ENCODE results near the gene NRP2.

NRP2 gene

DNA sequence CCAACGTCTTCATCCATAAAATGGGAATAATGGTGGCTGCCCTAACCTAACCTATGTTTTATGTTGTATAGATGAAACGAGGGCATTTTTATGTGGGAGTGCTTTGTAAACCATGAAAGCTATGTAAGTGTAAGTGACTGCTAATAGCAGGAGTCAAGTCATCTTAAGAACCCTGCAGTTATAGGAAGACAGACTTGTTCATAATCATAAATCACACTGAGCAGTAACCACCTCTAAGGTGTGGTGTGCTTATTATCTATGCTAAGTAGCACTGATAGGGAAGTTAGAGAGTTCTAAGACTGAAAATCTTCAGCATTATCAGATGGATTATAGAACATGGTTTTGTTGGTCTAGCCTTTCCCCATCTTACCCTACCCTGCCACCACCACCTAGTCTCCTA is 24.2 kb upstream of the NRP2 start:
- no peak for DNase-seq (ENCODE audit: low read depth in 1 of 2, low spot score in 1 of 2)

DNA sequence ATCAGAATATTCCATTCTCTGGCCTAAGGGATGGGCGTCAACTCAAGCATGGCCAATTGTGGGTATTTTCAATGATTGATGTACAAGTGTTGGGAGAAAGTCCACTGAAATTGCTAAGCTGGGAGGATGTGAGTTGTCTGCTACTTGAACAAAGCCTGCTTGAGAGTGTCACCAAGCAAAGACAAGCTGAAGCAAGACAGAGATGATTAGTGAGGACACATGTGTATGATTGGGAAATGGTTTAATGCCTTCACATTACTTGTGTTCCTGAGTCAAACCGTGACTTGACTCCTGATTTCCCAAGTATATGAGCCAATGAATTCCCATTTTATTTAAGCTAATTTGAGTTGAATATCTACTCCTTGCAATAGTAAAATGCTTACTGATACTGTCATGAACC is 23.7 kb upstream of the NRP2 start:
- no peak for DNase-seq (ENCODE audit: low read depth in 1 of 2, low spot score in 1 of 2)

DNA sequence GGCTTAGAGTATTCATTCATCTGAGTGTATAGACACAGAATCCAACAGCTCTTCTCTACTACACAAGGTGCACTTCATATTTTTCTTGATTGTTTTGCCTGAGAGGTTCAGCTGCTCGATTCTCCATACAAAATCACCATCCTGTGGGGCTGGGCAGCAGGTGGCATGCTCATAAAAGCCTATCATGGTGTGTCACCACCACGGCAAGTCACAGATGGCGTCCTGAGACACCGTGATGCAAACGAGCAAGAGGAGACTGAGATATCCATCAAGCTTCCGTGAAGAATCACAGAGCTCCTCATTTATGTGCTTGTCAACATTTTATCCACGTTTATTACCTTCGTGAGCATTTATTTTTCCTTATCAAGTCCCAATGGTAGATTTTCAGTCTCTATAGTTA is 22.4 kb upstream of the NRP2 start:
- no peak for DNase-seq (ENCODE audit: low read depth in 1 of 2, low spot score in 1 of 2)

GRCh38 chr2:205660521-205661124 is 21.7 kb upstream of the NRP2 start:
- DNase-seq (ENCODE audit: low read depth in 1 of 2, low spot score in 1 of 2) = no peak

DNA sequence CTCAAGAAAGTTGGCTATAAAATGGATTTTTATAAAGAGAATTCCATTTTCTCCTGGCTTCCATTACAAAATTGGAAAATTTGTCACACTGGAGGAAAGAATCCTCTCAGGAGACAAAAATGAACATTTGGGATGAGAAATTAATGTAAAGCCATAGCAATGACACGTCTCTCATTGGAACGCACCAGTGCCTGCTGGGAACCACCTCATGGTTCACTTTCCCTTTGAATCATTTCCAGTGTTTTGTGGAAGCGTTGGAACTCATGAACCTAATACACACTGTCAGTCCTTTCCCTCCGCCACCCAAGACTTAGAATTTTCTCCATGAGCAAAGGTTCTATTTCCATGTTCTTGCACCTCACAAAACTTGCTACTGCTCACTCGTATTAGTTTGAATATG is 21.0 kb upstream of the NRP2 start:
- DNase-seq (ENCODE audit: low read depth in 1 of 2, low spot score in 1 of 2) = no peak

- DNase-seq (ENCODE audit: low read depth in 1 of 2, low spot score in 1 of 2) = no peak
These were observed 19.9 kb upstream of the NRP2 start for GRCh38 chr2:205662206-205662965.

- no peak for DNase-seq (ENCODE audit: low read depth in 1 of 2, low spot score in 1 of 2)
These were observed 16.5 kb upstream of the NRP2 start for GRCh38 chr2:205665791-205666190.

GRCh38 chr2:205670292-205670691 is 12.0 kb upstream of the NRP2 start:
- DNase-seq (ENCODE audit: low read depth in 1 of 2, low spot score in 1 of 2) = no peak

DNA sequence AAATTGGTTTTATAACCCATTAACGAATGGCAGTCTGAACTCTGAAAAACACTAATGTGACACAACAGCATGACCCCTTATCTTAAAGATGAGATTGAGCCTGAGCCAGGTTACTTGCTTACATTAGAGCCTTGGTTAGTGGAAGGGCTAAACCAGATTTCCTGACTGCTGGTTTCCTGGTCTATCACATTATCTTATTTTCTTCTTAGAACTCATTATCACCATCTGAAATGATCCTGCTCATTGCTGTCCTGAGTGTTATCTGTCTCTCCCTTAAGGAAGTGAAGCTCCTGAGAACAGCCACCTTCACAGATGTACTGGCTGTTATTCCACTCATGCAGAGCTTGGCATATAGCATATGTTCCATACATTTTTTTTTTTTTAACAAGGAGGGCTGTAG is 9.0 kb upstream of the NRP2 start:
- DNase-seq (ENCODE audit: low read depth in 1 of 2, low spot score in 1 of 2) = no peak

DNA sequence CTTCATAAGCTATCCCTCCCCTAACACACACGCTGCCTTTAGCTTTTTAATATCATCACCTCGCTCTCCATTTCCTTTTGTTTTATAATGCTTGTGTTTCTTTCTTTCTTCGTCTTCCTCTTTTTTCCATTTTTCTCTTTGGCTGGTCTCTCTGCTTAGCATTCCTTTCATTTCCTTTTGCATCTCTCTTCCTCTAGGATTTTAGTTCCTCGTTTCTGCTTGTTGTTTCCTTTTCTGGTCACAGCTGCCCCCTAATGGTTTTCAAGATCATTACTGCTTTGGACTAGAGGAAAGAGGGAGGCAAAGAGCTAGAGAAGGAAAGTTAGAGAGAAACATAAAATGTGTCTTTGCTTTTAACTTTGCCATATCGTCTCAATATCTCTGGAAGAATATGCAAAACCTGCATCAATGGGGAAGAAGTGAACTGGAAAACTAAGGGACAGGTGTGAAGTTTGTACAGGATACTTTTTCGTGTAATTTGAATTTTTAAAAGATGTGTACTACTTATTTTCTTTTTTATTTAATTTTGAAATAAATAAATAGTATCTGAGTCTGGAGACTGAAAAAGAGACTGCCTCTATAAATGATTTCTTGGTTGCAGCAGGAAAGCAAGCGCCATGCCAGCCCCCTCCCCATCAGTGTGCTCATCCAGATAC is 6.3 kb upstream of the NRP2 start:
- DNase-seq (ENCODE audit: low read depth in 1 of 2, low spot score in 1 of 2) = no peak

DNA sequence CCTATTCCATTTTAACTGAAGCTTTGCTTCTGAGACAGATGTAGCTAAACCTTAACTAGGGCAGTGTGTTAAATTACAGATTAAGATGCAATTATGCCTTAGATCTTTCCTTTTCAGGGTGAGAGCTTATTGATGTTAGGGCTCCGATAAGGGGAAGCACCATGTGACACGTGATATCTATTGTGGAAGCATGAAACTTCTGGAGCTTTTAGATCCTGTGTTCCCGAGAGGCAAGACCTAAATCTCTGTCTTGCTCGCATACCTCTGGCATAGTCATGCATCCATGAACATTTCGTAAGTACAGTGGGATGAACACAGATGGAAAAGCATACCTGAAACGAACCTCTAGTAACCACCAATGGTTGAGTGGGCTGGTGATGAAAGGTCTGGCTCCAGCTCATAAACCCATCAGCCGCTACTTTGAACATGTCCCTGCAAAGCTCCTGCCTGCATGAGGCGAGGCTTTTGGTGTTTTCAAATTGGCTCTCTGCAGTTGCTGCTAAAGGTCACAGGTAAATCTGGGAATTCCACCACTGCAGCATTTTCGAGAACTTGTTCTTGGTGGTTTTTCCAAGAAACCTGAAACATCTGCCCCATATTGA is 3.7 kb upstream of the NRP2 start:
- no peak for DNase-seq (ENCODE audit: low read depth in 1 of 2, low spot score in 1 of 2)

- no peak for DNase-seq (ENCODE audit: low read depth in 1 of 2, low spot score in 1 of 2)
These were observed 2.8 kb upstream of the NRP2 start for GRCh38 chr2:205679410-205680009.

- DNase-seq (ENCODE audit: low read depth in 1 of 2, low spot score in 1 of 2) = no peak
These were observed 2.2 kb upstream of the NRP2 start for GRCh38 chr2:205680067-205680466.

GRCh38 chr2:205680903-205681302 is 1.4 kb upstream of the NRP2 start:
- no peak for DNase-seq (ENCODE audit: low read depth in 1 of 2, low spot score in 1 of 2)

- DNase-seq (ENCODE audit: low read depth in 1 of 2, low spot score in 1 of 2) = no peak
These were observed 681 bp upstream of the NRP2 start for GRCh38 chr2:205681401-205682238.

DNA sequence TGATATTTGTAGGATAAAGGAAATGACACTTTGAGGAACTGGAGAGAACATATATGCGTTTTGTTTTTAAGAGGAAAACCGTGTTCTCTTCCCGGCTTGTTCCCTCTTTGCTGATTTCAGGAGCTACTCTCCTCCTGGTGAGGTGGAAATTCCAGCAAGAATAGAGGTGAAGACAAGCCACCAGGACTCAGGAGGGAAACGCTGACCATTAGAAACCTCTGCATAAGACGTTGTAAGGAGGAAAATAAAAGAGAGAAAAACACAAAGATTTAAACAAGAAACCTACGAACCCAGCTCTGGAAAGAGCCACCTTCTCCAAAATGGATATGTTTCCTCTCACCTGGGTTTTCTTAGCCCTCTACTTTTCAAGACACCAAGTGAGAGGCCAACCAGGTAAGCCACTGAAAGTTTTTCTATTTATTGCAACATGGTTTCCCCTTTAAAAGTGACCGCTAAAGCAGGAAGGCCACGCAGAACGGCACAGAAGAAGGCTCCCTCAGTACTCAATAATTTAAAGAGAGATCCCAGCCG is 735 bp downstream of the NRP2 start:
- no peak for DNase-seq (ENCODE audit: low read depth in 1 of 2, low spot score in 1 of 2)

- DNase-seq (ENCODE audit: low read depth in 1 of 2, low spot score in 1 of 2) = no peak
These were observed 1.4 kb downstream of the NRP2 start for GRCh38 chr2:205683502-205684367.

GRCh38 chr2:205684871-205685313 is 2.6 kb downstream of the NRP2 start:
- no peak for DNase-seq (ENCODE audit: low read depth in 1 of 2, low spot score in 1 of 2)

GRCh38 chr2:205685314-205686055 is 3.2 kb downstream of the NRP2 start:
- DNase-seq (ENCODE audit: low read depth in 1 of 2, low spot score in 1 of 2) = no peak
